HT-29 (cell line): Measurements from ENCODE around the gene GLI3. TPM values are rescaled to one million over a fixed set of nuclear protein-coding genes. Genes with fewer than 3 reads are reported as not detected.

Source experiments
- DNase-seq: peaks from one replicate; pipeline ENCODE4 v3.0.0-alpha.2; 2015; ENCODE audit warnings: low spot score
- total RNA-seq: library from RNA; depleted of rRNA; stranded (reverse); fragments of >200 nt; shearing (Covaris generic); gene quantifications from 2 replicates; pipeline ENCODE4 v1.2.3, GENCODE V29; 2014

GLI3 gene
- total RNA-seq, 1 experiment from 2014 or later, result not detected

DNA sequence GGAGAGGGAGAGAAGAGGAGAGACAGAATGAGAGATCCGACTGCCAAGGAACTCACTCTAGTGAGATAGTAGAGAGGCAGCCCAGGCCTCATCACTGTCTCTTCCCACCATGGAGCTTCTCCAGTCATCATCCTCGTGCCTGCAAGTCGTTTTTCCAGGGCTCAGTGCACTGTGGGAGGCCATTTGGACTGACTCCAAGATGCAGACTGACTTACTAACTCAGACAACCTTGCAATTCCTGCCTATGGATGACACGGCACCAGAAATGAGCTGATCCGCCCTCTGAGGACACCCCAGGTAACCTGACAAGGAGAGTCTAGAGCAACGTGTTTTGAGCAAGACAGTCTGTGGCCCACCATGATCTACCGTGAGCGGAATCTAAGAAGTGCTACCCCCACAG is 154.9 kb downstream of the GLI3 start:
- DNase-seq, result no peak

DNA sequence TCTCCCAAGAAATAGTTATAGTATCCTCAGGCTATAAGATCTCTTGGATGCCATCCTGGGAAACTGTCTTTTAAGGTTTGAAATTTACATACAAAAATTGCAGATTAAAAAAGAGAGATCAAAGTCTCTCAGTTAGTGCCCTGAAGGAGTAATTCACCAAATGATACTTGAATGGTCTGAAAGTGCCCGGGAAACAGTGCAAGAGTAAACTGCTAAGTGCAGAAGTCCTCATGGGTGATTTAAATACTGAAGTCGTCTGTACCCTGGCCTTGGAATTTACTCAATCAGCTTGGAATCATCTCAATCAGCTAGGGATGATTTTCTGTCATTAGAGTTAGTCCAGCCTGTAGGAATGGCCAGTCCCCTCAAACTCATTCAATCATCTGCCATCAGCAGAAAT is 155.3 kb downstream of the GLI3 start:
- DNase-seq, result no peak

DNA sequence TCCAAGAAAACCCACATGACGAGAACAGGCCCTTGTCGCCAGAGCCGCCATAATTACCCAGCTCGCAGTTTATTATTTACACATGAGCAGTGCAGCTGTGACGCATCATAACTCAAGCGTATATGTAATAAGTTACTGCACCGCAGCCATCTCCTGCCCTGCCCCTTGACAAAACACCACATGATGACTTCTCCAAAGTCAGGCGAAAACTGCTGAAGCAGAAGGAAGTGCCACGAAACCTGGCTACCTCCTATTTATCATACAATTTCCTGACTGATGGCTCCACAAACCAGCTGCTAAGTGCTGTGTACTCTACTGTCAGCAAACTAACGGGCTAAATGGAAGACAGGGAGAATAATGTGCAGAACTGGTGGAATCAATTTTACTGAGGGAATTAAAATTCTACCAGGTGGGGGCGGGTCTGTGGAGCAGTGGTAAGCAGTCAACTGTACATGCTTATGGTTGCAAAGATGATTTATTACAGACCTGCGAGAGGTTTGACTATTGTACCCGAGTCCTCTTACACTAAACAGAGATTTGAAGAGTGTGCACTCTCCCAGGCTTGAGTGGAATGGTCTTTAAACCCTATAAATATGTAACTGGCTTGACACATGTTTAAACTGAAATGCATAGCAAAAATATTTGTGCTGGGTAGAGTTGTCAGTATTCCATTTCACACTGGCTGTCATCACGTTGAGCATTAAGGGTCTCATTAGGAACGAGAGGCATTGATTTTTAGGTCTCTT is 156.0 kb downstream of the GLI3 start:
- DNase-seq, result no peak

DNA sequence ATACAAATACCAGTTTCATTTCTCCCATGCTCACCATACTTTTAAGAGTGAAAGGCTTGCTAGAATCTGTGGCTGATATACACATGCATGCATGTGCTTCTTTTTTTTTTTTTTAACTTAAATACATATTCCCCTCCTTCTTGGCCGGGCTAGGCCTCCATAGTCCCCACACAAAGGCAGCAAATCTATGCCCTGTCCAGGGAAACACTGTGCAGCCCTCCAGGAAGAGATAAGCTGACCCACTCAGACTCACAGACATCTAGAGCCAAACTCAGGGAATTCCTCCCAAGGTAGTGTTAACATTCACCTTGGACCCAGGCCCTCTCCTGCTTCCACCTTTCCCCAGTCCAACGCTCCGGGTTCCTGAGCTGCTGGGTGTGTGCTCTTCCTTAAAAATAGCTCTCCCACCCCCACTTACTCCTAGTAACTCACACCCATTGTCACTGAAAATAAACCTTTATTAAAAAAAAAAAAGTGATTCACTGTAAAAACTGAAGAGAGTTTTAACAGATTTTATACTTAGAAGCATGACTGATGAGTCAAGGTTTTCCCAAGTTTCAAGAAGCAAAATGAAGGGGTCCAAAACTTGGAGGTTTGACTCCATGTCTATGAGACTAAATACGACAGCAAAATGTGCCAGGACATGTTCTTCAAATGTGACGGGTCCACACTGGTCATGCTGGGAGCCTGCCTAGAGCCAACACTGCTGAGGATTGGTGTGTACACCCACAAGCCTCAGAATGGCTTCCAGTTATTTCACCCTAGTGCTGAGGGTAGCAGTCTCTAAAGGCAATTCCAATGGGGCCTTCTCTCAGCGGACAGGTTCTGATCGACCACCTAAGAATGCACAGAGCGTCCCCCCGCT is 159.5 kb downstream of the GLI3 start:
- DNase-seq, result no peak

DNA sequence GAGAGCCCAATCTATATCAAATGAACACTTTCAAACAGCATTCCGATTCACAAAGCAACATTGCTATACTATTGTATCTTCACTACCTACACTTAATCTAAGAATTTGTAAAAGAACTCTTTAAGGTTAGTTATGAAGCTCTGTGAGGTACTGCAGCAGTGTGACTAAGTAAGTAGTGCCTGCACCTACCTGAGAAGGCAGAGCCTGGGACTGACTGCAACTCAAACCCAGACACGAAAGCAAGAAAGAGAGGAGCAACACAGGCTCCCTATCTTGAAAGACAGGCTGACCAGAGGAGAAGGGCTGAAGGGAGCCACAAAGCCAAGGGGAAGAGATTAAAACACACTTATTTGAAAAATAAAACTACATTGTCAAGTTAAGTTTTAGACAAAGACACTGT is 160.1 kb downstream of the GLI3 start:
- no peak for DNase-seq

DNA sequence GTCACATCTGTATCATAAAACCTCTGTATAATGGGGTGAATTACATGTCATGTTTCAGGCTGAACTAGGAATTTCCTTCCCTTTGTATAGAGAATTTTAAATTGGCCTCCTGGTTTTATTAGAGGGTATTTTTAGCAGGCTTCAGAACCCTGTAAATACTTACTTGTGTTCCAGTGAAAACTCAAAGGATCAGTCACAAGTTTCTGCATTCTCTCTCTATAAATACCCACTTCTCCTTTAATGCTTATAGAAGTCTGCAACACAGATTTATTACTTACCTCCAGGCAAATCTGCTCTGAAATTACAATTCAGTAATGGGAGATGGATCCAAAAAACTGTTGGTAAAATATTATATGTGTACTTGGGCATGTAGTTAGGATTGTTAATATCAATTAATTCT is 161.6 kb downstream of the GLI3 start:
- no peak for DNase-seq

DNA sequence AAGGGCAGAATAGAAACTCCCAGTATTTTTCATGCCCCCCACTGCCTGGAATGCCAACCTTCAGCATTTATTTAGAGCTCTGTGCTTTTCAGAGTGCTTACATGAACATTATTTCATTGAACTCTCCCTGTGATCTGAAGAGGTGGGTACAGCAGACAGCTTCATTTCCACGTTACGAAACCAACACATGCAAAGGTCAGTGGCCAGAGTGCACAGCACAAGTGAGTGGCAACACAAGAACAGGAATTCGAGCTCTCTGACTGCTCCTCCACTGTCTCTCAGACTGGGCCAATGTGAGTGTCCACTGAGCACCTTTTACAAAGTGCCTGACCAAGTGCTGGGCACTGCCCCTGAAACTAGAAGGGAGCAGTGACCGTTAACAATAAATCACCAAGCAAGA is 162.9 kb downstream of the GLI3 start:
- no peak for DNase-seq

DNA sequence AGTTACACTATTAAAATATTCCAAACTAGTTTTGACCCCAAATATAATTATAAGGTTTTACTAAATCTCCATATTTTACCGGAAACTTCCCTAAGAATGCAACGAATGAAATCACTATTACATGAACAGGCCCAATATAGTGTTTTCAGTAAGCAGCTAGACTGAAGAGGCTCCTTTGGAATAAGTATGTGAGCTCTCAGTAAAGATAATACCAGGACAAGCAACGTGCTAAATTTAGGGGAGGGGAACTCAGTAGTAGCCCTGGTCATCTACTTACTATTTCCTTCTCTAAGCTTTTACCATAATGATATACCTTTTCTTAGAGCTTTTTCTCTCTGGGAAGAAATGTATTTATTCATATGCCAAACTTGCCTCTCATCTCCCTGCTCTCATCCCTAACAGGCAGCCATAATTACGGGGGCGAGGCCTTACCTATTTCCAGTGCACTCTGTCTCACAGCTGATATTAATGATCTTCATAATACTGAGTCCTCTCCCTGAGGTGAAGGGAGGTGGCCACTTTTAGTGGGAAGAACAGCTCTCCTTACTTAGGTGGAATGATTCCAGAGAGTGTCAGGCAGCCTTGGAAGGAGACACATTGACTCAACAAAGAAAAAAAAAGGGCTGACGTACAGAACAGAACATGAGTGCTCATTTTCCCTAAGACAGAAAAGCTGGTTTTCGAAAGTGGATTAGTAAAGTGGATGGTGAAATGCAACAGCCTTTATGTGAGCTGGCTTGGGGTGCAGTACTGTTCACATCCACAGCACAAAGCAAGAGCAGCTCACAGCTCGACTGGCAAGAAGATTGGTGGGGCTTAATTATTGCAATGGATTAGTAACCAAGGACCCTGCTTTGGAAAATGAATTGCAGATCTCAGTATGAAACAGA is 165.4 kb downstream of the GLI3 start:
- no peak for DNase-seq

DNA sequence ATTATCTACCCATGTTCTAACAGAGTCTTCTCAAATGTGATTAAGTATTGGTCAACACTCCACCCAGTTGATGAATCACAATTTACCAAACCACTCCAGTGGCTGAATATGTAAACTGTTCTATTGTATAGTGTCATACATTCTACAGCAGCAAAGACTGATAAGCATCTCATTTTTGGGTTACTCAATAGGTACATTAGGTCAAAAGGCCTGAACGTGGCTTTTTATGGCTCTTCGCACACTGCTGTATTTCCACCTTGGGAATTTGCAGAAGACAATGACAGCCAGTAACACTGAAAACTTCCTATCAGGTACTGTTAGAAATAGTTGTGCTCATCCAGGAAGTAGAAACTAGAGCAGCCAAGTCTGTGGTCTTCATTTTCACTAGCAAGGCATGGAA is 166.9 kb downstream of the GLI3 start:
- no peak for DNase-seq

DNA sequence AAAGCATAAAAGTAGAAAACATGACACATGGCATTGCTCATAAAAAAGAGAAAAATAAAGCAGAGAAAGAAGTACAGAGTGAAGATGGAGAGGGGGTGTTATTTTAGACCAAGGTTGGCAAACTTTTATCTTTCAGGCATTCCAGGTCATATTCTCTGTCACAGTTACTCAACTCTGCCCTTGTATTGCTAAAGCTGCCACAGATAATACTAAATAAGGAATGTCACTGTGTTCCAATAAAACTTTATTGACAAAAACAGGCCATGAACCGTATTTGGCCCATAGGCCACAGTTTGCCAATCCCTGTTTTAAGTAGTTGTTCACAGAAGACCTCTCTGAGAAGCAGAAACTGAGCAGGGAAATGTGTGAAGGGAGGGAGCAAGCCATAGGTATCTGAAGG is 167.4 kb downstream of the GLI3 start:
- DNase-seq, result no peak

DNA sequence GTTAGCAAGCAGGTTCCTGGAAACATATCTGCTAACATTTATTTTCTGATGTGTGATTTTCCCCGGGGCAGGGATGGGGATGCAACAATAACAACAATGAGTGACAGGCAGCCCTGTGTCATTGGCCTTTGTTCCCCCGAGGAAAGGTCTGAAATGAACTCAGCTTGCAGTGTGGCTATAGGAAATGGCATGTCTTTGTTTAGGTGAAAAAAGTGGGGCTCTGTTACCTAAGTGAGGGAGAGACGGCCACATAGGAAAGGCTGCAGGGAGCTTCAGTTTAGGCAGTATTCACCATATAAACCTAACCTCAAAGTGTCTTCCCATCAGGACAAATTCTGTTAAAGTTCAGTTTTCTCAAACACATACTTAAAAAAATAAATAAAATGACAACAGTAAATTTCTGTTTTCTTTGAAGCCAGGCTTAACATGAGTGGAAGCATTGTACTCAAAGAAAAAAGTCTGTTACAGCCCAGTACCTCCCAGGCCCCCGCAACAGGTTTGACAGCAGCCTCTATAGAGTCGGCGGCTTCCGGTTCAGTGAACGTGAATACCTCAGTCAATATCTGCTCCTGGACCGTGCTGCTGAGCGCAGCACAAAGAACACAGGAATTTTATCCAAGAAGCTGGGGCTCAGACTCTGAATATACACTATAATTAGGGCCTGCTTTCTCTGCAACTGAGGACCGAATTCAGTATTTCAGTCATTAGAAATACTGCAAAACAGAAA is 168.3 kb downstream of the GLI3 start:
- DNase-seq, result no peak

DNA sequence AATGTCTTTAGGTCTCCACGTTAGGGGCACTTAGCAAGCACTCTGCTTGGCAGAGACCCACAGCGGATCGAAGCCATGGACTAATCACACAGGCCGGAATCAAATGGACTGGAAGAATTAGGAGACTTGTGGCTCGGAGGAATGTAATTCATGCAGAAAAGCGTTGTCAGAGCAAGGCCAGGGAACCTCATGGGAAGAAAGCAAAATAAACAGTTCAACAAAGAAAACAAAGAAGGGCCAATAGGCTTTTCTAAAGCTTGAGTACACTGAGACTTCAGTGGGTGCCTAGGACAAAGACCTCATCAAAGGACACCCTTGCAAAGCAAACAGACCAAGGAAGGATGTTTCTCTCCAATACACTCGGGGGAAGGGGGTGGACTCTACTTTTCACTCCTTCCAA is 171.1 kb downstream of the GLI3 start:
- no peak for DNase-seq

DNA sequence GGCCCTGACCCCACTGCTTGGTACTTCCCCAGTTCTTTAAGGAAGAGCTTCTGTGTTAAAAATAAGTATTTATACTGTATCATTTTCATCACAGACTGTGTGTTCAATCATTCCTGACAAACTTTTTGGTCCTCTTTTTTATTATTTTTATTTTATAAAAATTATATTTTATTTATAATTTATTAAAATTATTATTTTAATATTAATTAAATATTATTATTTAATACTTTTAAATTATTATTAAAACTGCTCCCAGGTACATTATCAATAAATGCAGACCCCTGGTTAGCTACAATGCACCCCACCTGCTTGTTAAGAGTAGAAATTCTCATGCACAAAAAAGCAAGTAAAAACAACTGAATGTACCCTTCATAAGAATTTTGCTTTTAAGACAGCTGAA is 172.0 kb downstream of the GLI3 start:
- DNase-seq, result no peak

DNA sequence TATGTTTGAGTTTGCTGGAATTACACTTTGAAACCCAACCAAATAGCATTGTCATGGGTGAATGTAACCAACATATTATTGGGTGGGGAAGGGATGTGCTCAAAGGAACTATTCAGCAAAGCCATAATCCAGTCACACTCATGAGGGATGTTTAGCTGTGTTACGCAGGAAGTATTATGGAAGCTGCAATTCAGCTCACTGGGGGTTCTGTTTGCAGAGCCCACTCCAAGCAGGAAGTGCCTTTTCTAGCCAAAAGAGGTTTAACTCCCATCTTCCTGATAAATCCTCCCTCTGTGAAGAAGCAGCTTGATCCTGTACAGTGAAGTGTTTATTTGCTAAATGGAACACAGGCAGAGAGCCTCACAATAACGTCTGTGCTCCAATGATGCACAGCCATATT is 172.5 kb downstream of the GLI3 start:
- no peak for DNase-seq

DNA sequence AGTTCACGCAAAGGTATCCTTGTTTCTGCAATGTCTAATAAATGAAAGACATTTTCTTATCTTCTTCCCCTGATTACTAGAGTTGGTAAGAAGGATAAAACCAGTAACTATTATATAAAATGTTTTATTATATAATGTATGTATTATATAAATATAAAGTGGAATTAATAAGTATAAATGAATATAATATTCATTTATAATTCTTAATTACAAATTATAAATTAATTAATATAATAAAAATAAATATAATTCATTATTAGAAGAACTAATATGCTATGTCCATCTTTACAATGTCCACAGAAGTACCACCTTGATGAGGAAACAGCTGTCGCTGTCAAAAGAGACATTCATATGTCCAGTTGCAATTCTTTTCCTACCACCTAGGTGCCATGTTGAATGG is 177.7 kb downstream of the GLI3 start:
- DNase-seq, result no peak

DNA sequence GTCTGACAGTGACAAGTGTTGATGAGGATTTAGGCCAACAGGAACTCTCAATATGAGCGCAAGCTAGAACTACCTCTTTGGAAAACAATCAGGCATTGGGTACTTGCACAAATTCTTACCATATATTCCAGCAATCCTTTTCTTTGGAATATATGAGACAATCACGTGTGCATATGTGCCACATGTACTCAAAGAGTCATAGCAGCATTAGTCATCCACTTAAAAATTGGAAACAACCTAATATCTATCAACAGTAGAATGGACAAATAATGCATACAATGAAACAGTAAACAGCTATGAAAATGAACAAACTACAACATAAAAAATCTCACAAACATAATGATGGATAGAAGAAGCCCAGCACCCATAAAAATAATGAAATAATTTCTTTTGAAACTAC is 179.7 kb downstream of the GLI3 start:
- DNase-seq, result no peak

DNA sequence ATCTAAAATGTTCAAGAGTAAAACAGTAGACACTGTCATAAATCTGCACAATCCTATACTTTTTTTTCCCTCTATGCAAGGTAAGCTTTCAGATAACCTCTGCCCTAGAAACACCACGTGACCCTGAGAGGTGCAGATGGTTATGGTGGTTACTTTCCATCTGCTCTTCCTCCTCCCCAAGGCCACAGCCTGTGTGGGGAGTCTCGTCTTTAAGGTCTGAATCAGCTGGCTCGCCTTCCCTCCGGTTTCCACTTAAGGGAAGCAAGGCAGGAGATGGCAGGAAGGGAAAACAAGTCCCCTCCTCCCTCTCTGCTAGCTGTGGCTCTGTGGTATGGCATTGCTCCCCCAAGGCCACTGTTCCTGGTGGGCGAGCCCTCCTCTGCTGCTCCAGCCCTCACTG is 181.8 kb downstream of the GLI3 start:
- DNase-seq, result no peak

DNA sequence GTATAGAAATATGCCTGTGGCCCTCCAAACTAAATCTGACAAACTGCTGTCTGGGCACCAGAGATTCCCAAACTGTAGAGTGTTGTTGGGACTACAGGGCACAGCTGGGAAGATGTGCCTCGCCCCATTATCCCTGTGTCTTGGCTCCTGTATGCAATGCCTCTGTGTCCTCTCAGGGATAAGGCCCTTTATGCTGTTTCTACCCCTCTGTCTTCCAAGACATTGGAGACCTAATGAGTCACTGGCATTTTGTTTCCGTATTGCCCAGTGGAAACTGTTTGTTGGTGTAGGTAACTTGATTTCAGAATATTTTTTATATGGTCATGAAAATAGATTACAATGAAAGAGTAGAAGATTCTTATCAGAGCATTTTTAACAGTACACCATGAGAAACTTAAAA is 183.2 kb downstream of the GLI3 start:
- no peak for DNase-seq

DNA sequence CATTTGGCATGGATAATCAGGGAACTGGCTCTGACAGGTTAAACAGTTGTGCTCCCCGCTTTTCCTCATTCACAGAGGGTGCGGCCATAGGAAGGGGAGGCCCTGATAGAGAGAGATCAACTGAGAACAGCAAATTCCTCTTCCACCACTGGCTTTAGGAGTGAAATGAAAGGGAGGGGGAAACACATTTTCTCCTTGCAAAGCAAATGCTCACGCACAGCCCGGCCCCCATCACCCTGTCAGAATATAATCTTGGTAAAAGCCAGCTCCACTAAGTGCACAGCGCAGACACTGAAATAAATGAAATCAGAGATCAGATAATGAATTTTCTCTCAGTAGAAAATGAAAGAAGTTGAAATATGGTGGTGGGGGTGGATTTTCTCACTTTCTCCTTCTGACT is 187.2 kb downstream of the GLI3 start:
- DNase-seq, result no peak

DNA sequence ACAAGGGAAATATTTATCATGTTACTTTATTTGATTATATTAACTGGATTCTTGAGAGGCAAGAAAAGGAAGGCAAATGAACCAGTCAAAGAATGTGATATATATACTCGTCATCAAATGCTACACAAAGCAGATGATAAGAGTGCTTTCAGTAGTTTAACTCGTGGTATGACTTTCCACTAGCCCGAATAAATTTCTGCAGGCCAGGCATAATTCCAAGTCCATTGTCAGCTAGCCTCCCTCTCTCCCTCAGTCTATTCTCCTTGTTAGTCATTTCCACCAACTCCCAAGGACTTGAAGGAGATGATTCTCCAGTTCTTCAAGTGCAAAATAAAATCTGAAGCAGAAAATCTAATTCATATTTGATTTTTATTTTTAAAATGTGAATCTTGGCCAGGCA is 190.5 kb downstream of the GLI3 start:
- DNase-seq, result no peak

DNA sequence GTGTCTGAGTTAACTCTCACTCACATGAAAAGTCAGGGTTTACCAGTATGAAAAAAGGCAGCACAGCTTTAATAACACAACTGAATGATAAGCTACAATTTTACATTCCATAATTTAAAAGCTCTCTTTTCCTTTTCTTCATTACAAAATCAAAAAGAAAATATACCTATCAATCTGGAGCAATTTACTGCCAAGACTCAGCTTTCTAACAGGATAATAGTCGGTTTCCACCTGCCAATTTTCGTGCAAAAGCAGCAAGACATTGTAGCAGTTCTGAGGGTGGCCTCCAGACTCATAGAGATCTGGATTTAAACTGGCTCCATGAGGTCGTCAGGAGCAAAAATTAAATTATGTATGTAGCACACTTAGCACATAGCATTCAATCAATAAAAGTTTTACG is 191.0 kb downstream of the GLI3 start:
- DNase-seq, result no peak

DNA sequence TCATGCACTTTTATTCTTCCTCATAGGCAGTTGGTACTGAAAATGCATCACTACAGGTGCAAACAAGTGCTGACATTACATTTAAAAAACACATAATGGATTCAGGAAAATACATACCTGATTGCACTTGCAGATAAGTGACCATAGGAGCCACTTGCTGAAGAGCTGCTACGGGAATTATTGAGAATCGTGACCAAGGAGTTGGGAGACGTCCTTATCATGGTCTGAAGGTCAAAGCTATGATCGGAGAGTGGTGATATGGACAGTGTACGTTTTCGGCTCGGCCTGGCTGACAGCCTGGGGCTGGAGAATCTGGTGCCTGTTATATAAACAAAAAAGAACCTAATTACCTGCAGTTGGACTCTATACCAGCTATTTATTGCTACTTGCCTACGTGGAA is 197.1 kb downstream of the GLI3 start:
- no peak for DNase-seq
